Measurements from ENCODE around the gene ZBTB45. TPM values are rescaled to one million over a fixed set of nuclear protein-coding genes. Genes with fewer than 3 reads are reported as not detected.

Gene ZBTB45
- total and polyA plus RNA-seq, 8 donors: 4.3 to 9.3 (median 6.3) TPM

- 4 to 7% methylated on average over 60 to 65 of the region's 66 CpGs for WGBS, 2 donors
Observed at GRCh38 chr19:58513694-58514563, 5.7 kb downstream of the ZBTB45 start.

DNA sequence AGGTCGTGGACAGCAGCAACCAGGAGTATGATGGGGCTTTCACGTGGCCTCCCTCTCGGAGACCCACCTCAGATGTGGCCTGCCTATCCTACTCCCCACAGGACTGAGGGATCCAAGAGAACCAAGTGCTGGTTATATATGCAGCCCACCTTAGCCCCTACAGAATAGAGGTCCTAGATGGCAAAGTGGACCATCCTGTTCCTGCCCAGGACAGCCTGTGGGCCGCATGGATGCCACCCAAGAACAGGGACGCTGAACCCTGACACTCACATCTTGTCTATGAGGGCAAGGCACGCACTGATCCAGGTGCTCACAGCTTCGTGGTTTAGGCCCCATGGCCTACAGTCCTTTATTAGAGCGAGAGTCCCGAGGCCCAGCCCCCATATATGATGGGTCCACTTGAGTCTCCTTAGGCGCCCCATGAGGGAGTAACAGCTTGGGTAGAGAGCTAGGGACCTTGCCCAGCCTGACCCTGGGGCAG, 6.4 kb downstream of the ZBTB45 start:
- intact Hi-C loops (cut with DNase I): no loop called here
- no peak for TF ChIP-seq CTCF (IDR thresholded peaks at IDR 0.05)
- peaks cover 0 to 8% (median 0%) of the 10 kb centered on the region in 3 donors for H3K36me3 ChIP-seq
- no peaks in the 10 kb centered on the region for H3K9me3 ChIP-seq
- ATAC-seq (peak in 2 of 4 donors; percentile 3 to 13), FAIRE-seq (no peak), DNase-seq (peak in 1 of 6 donors; percentile 80)
- peaks cover 4 to 9% (median 7%) of the 10 kb centered on the region in 3 donors for H3K4me1 ChIP-seq
- peak overlapping the region; percentile 24 to 60 (median 50) for H3K27ac ChIP-seq
- peak overlapping the region in 1 of 4 donors; percentile 53 for H3K4me3 ChIP-seq
- WGBS, 2 donors: 77 to 84% methylated on average over 10 of the region's 10 CpGs
- no peaks in the 10 kb centered on the region for H3K27me3 ChIP-seq

More at GRCh38 chr19:58513694-58514563, 5.7 kb downstream of the ZBTB45 start:
- TF ChIP-seq CTCF (IDR thresholded peaks at IDR 0.05): peak; percentile 92 to 99 (median 95)
- peak; percentile 90 to 95 (median 92) for ATAC-seq
- H3K27me3 ChIP-seq: no peaks in the 10 kb centered on the region
- H3K27ac ChIP-seq: peak overlapping the region; percentile 24 to 60 (median 50)
- peaks cover 0 to 8% (median 0%) of the 10 kb centered on the region in 3 donors for H3K36me3 ChIP-seq
- H3K4me3 ChIP-seq: peak overlapping the region; percentile 6 to 53 (median 22)
- H3K4me1 ChIP-seq: peaks cover 8 to 13% (median 9%) of the 10 kb centered on the region in 3 donors
- DNase-seq: peak; percentile 84 to 98 (median 93)
- no peaks in the 10 kb centered on the region for H3K9me3 ChIP-seq
- intact Hi-C loops (cut with DNase I): no loop called here
- FAIRE-seq: no peak

DNA sequence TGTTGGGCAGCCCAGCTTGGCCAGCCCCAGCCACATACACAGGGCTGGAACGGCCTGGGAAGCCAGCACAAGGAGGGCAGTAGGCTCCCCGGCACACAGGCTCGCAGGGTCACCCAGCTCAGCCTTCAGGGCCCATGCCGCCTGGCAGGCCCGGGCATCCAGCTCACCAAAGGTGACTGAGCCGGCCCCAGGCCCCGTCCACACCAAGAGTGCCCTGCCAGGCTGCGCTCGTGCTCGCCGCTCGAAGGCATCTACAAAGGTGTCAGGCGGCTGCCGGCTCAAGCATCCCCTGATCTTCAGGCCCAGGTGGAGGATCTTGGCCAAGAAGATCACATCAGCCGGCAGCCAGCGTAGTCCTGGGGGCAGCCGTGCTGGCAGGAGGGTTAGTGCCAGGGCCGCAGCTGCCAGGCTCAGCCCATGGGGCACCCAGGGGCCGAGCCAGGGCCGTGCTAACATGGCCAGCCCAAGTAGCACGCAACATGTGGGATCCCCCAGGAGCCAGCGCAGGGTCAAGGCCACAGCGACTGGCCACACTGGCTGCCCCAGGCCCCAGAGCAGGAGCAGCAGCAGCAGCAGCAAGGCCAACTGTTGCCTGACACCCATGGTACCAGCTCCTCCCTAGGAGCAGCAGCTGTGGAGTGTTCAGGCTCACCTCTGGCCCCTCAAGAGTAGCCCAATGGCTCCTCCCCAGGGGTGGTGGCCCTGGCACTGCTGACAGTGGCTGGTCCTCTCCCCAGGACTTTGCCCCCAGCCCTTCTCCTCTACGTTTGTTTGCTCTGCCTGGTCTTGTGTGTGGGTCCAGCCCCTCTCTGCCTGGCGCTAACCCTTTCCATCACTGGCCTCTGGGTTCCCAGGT, 8.0 kb downstream of the ZBTB45 start, which contains the start of gene SLC27A5:
Gene SLC27A5 (minus strand): TSS at position 640 of the 856 bp plus-strand sequence. CDS start 37 bp downstream, at position 603.
- H3K36me3 ChIP-seq: peaks cover 0 to under 1% (median 0%) of the 10 kb centered on the region in 3 donors
- H3K9me3 ChIP-seq: no peaks in the 10 kb centered on the region
- ATAC-seq (no peak), FAIRE-seq (no peak), DNase-seq (peak in 2 of 6 donors; percentile 7 to 76)
- no peak within 1 kb of the TSS for H3K27ac ChIP-seq
- no peaks in the 10 kb centered on the region for H3K27me3 ChIP-seq
- TF ChIP-seq CTCF (IDR thresholded peaks at IDR 0.05): no peak
- peaks cover 0 to 7% (median 0%) of the 10 kb centered on the region in 3 donors for H3K4me1 ChIP-seq
- WGBS, 2 donors: 75 to 83% methylated on average over 25 of the region's 25 CpGs
- intact Hi-C loops (cut with DNase I): no loop called here
- H3K4me3 ChIP-seq: no peak within 1 kb of the TSS

DNA sequence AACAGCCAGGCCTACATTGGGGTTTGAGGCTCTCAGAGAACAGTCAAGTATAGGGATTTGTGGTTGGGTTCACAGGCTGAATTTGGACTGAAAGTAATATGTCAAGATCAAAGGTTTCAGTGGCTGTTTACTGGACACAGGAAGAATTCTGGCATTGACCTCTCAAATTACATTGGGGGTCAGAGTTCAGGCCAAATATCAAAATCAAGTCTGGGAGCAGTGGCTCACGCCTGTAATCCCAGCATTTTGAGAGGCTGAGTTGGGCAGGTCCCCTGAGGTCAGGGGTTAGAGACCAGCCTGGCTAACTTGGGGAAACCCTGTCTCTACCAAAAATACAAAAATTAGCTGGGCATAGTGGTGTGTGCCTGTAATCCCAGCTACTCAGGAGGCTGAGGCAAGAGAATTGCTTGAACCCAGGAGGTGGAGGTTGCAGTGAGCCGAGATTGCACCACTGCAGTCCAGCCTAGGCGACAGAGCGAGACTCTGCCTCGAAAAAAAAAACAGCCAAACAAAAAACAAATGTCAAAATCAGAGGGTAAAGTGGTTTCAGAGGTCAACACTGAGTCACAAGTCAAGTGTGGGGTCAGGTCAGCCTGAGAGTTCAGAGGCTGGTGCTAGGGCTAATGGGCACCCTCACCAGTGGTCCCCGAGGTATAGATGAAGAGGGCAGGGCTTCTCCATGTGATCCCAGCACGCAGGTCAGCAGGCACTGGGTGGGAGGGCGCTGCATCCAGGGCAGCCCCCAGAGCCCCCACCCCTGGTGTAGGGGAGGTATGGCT, 9.3 kb downstream of the ZBTB45 start:
- FAIRE-seq (no peak), ATAC-seq (no peak), DNase-seq (no peak)
- Histone ChIP-seq H3K4me3 (no peak overlapping the region), H3K4me1 (peaks cover 0 to 7% (median 0%) of the 10 kb centered on the region in 3 donors), H3K27me3 (no peaks in the 10 kb centered on the region), H3K9me3 (no peaks in the 10 kb centered on the region), H3K27ac (no peak overlapping the region), H3K36me3 (no peaks in the 10 kb centered on the region)
- intact Hi-C loops (cut with DNase I): no loop called here
- no peak for TF ChIP-seq CTCF (IDR thresholded peaks at IDR 0.05)
- 79 to 85% methylated on average over 8 of the region's 8 CpGs for WGBS, 2 donors
